Amniotic stem cell (primary cell): ENCODE results near the gene SPHKAP.
"Not testable (repeated sequence)": the region's sequence is repeated elsewhere in the genome, so short reads cannot be mapped to it uniquely, and the experiment has no call there.

ENCODE experiments used
- DNase-seq: peaks from one replicate; lab custom pipeline; 2025; lab: John Stamatoyannopoulos, UW

The SPHKAP gene, protein sequence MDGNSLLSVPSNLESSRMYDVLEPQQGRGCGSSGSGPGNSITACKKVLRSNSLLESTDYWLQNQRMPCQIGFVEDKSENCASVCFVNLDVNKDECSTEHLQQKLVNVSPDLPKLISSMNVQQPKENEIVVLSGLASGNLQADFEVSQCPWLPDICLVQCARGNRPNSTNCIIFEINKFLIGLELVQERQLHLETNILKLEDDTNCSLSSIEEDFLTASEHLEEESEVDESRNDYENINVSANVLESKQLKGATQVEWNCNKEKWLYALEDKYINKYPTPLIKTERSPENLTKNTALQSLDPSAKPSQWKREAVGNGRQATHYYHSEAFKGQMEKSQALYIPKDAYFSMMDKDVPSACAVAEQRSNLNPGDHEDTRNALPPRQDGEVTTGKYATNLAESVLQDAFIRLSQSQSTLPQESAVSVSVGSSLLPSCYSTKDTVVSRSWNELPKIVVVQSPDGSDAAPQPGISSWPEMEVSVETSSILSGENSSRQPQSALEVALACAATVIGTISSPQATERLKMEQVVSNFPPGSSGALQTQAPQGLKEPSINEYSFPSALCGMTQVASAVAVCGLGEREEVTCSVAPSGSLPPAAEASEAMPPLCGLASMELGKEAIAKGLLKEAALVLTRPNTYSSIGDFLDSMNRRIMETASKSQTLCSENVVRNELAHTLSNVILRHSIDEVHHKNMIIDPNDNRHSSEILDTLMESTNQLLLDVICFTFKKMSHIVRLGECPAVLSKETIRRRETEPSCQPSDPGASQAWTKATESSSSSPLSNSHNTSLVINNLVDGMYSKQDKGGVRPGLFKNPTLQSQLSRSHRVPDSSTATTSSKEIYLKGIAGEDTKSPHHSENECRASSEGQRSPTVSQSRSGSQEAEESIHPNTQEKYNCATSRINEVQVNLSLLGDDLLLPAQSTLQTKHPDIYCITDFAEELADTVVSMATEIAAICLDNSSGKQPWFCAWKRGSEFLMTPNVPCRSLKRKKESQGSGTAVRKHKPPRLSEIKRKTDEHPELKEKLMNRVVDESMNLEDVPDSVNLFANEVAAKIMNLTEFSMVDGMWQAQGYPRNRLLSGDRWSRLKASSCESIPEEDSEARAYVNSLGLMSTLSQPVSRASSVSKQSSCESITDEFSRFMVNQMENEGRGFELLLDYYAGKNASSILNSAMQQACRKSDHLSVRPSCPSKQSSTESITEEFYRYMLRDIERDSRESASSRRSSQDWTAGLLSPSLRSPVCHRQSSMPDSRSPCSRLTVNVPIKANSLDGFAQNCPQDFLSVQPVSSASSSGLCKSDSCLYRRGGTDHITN (N-terminal part only)

DNA sequence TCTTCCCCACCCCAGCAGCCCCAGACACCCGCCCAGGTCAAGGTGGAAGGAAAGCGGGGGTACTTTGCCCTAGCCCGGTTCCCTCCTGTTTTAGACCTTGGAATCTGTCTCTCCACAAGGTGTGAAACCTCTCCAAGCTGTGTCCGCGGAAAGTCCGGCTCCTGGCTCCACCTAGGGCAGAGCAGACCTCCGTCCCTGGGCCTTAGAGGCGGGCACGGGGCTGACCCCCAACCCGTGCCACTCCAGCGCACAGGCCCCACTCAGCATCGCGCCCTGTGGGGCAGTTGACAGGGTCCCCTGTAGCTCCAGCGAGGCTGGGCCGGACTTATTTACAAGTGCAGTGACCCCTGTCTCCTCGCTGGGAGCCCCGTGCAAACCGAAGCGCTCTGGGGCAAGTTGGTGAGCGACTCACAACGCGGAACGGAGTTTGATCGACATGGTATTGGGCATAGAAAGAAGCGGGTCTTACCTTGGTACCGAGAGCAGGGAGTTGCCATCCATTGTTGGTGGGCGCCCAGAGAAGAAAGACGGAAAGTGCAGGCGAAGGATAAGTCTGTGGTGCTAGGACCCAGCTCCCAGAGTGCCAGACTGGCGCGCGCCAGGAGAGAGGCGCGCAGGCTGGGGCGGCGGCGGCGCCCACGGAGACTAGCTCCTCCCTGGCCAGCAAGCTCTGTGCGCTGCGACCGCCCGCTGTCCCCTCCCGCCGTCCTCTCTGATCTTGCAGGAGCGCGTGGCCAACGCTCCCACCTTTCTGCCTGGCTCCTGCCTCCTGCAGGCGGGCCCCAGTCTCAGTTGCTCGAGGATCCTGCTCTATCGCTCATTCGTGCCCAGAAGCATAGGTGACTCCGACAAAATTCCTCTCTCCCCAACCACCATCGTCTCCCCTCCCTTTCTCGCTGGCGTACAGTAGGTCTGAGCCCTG, at the start of gene SPHKAP:
Gene SPHKAP (minus strand): TSS at position 590 of the 922 bp plus-strand sequence. CDS start 89 bp downstream, at position 501.
- no peak for DNase-seq

DNA sequence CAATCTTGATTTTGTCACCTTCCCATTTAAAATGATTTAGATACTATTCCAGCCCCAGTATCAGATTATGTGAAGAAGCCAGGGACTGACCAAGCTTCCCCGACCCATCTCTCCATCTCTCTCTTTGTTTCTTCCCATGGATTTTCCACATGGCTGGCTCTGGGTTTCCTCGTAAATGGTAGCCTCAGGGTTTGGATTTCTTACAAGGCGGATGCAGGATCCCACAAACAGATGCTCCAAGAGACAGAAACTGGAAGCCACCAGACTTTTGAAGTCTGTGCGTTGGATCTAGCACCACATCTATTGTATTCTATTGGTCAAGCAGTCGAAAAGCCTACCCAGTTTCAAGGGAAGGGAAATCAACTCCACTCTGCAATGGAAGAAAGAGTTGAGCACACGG, 46.0 kb upstream of the SPHKAP start:
- no peak for DNase-seq

DNA sequence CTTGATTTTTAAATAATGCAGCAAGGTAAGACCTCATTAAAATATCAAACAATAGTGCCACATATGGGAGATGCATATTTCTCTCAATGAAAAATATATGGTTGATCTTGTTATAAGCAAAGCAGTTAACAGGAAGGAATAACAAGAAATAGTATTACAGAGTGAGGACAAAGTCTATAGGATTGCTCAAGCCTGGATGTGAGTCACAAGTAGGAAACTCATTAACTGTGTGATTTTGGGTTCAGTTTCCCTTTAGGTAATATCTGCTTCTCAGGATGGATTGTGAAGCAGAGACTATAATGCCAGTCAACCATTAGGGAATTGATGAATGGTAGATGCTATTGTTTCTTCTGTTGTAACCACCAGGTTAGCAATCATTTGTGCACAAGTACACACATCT, 42.9 kb upstream of the SPHKAP start:
- DNase-seq: no peak

DNA sequence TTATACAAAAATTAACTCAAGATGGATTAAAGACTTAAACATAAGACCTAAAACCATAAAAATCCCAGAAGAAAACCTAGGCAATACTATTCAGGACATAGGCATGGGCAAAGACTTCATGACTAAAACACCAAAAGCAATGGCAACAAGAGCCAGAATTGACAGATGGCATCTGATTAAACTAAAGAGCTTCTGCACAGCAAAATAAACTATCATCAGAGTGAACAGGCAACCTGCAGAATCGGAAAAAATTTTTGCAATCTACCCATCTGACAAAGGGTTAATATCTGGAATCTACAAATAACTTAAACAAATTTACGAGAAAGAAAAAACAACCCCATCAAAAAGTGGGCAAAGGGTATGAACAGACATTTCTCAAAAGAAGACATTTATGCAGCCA, 37.1 kb upstream of the SPHKAP start:
- DNase-seq: not testable (repeated sequence)

DNA sequence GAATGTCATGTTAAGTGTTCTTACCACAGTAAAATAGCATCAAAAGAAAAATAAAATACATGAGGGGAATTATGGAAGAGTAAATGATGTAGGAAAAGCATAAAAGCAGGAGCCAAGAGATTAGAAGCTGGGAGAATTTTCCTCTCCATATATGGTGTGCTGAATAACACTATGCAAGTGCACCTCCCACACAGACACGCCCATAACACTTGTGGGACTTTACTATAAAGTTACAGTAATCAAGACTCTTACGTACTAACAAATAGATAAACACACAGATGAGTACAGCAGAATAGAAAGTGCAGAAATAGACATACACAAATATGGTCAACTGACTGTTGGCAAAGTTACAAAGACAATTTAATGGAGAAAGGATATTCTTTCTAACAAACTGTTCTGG, 16.0 kb upstream of the SPHKAP start:
- no peak for DNase-seq

DNA sequence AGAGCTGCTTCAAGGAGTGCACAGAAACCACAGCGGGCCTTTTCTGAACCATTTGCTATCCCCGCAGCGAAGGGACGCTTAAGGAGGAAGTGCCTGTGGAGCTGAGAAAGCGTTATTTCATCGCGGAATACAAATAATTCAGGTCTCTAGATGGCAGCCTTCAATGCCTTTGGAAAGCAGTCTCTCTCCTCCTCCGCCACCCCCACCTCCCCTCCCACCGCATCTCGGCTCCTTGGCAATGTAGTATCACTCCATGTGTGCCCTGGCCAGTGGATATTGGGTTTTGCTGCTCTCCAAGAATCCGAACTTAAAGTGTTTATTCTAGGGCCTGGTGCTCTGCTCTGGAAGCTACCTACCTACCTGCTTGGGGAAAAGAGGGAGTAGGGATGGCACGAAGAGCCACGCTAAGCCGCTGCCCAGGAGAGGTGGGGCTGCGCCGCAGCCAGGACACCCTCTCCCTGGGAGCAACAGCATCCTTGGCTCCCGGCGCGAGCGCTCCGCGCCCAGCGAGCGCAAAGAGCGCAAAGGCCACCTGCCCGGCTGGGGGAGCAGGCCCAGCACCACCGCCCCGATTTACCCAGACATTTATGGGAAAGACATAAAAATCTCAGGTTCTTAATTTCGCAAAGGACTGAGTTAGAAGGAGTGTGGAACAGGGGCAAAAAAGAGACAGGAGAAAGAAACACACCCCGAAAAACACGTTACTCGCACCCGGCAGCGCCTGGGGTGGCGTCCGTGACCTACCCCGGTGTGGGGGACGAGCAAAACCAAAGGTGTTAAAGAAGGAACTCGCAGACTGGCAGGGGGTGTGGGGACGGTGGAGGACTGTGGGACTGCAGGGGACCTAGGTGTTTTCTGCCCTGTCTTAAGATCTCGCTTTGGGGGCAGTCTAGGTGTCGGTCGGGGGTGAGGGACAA, 1.0 kb downstream of the SPHKAP start:
- DNase-seq: no peak

DNA sequence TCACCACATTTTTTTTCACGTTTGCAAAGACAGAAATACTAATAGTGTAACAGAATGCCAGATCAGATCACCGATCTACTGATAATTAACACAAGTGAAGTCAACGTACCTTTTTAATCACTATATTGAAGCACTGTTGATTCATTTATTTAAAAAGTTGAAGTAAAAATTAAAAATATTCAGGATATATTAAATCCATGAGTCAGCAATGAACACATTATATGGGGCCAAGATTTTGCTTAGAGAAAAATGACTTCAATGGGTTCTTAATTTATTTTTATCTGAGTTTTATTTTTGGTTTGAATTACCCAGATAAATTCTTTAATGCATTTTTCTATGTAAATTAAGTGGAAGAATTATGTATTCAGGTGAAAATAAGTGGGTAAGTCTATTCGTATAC, 14.2 kb downstream of the SPHKAP start:
- no peak for DNase-seq

DNA sequence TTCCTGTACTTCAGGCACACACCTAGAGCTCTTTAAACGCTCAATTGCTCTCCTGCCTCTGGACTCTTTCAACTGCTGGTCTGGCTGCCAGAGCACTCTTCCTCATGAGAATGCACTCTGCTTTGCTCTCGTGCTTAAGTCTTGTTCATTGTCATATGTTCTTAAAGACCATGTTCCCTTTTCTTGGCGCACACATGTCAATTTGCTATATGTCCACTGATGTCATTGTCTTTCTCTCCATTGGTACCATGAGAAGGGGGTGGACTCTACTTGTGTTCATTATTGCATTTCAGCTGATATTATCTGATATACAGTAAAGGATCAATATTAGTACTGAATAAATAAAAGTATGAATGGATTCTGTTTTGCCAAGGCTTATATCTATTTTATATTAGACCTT, 16.8 kb downstream of the SPHKAP start:
- no peak for DNase-seq

DNA sequence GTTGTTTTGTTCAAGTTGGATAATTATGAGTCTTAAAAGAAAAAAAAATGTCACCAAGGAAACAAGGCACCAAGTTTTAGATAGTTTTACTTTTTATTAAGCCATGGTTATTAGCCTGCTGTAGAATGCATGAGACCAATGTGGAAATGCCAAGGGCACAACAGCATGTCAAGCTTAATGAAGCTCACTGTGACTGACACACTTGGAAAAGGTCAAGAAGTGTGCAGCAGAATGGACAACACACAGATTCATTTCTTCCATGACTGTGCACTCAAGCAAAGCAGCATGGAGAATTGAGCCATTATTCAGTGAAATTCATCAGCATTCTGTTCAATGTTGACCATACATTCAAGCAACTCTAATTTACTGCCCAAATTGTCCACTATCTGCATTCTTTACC, 23.6 kb downstream of the SPHKAP start:
- no peak for DNase-seq

DNA sequence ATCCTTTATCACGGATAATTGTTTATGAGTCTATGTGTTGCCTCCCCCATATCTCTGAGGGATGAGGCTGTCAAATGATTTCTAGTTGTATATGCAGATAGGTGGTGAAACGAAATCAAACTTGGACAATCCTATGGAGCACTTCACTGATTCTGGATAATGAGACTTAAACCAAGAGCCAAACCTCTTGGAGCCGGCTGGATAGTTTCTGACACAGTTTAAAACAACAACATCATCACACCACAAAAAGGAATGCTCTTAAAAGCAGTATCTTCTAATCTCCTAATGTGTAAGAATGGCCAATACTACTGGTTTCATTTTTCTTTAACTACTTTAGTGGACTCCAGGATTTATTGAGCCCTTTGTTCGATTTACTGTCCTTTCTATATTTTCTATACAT, 36.5 kb downstream of the SPHKAP start:
- no peak for DNase-seq

DNA sequence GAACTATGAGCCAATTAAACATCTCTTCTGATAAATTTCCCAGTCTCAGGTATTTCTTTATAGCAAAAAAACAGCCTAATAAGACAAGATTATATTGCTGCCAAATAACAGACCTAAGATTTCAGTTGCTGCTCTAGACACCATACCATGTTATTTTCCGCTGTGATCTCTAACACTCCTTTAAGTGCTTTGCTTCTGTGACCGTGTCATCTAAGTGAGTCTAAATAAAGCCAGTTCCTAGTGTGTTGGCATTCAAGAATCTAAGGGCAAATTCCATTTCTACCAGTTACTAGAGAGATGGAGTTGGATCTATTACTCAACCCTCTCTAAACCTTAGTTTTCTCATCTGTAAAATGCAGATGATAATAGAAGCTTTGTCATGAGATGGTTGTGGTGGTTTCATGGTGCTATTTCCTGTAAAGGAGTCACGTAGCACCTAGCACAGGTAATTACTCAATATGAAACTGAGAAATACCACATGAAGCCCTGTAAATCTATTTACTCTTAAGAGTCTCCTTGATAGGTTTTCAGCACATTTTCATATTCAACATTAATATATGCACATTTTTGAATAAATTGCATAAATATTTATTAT, 40.5 kb downstream of the SPHKAP start:
- no peak for DNase-seq

DNA sequence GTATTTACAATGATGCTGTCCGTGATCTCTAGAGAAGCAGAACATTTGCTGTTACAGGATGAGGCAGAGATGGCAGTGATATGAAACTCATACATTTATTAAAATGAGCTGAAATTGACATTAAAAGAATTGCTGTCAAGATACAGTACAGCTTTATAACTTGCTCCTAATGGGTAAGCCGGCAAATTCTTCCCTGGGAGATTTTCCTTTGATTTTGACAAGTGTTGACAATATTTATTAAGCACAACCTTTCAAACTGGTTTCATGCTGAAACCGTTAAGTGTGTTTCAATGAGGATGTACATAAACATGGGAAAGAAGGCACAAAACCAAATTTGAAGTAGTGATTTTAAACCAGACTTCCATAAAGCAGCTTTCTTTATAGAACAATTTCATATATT, 45.5 kb downstream of the SPHKAP start:
- no peak for DNase-seq

DNA sequence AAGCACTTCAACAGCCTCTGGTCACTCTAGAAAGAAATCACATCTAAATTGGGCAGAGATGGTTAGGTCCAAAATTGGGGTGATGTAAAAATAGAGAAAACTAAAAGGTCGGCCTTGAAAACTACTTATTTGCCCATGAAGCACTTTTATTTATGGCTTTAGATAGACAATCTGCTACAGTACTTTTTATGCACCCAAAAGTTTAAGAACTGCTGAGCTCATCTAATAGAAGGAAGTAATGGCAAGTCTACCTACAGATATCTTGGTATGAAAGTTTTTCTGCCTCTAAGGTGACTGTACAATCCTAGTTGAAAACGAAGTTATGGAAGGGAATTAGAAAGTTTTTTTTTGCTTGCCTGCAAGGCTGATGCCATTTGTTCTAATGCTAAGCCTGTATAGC, 46.2 kb downstream of the SPHKAP start:
- DNase-seq: no peak

DNA sequence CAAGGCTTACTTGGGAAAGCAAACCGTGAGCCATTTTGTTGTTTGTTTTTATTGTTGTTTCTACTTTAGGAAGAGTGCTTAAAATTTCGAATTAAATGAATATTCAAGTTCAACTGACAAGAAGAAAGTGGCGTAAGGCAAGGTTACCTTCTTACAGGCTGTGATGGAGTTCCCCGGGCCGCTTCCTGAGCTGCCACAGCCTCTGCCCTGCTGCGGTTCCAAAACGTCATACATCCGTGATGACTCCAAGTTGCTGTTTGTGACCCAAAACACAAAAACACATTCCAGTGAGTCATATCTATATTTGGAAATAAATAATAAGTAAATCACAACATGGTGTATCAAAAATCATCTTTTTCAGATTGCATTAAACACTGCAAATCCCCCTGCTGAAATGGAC, 49.7 kb downstream of the SPHKAP start:
- no peak for DNase-seq

DNA sequence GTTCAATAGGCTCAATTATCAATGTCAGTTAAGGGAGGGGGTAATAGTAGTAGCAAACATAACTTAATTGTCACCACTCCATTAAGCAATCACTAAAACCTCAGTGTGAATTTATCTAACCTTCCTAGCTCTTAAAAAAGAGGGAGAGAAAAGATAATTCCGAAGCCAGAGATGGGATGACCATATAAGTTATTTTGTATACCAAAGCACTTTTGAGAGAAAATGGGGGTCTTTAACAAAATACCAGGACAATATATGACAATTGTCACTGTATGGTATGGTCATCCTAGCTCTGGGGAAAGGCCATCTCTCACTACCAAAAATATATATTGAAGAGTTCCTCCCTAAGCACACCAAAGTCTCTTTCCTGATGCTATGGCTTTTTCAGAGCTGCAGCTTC, 55.1 kb downstream of the SPHKAP start:
- DNase-seq: no peak

DNA sequence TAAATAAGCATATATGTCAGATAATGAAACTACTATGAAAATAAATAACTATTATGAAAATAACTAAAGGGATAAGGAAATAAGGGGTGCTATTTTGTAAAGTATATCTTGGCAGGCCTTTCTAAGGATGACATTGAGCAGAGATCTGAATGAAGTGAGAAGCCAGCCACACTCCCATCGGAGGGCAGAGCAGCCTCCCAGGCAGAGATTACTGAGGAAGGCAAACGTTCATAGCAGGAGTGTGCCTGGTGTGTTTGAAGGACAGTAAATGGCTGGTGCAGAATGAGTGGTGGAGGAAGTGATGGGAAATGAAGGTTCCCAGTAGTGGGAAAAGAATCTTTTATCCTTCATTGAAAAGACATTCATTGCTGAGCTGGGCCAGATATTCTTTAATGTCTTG, 62.5 kb downstream of the SPHKAP start:
- no peak for DNase-seq

DNA sequence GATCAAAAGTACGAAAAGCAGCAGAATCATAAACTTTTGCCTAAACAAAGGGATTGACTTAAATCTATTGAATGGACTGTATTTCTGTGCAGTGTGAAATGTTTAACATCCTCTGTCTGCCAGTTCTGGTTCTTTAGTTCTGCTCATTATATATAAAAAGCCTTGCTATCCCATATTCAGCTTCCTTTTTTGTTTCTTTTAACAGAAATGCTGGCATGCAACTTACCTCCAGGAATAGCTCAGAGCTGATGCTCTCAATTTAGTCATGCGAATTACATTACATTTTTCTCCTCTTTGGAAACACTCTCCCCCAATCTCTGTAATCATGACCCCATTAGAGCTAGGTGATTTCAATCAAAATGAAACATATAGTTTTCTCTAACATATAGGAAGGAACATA, 73.6 kb downstream of the SPHKAP start:
- no peak for DNase-seq

DNA sequence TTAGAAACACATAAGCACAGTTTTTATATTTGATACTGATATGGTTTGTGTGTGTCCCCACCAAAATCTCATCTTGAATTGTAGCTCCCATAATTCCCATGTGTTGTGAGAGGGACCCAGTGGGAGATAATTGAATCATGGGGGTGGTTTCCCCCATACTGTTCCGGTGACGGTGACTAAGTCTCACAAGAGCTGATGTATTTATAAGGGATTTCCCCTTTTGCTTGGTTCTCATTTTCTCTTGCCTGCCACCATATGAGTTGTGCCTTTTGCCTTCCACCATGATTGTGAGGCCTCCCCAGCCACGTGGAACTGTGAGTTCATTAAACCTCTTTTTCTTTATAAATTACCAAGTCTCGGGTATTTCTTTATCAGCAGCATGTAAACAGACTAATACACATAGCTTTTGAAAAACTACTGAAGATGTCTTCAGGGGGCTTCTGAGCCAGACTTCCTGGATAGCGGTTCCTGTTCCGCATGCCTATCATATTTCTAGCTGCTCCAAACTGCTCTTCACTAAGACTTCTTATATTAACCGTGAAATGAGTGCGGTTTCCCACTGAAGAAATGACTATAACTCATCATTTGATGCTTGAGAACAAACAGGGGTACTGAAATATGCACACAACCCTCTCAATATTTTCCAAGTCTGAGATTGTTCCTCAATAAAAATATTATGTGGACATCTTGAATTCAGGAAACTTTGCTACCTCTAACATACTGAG, 75.8 kb downstream of the SPHKAP start:
- no peak for DNase-seq

DNA sequence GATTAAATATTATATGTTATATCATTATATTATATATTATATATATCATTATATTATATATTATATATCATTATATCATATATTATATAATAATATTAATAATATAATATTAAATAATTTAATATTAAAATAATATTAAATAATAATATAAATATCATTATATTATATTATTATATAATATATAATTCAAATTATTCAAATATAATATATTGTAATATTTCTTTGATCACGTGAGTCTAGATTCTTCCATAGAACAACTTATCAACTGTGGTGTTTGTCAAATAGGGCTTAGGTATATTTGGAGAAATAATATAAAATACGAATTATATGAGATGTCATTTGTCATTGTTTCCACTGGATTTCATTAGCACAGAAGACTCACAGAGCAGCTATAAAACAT, 77.3 kb downstream of the SPHKAP start:
- DNase-seq: no peak
